Activated CD8-positive, alpha-beta memory T cell treated with anti-CD3 and anti-CD28 coated beads, Interleukin-2, amount 50 U/mL, for 48 hours (primary cell): ENCODE results near the gene ZFPM1.

ENCODE experiments used
- DNase-seq: peaks from one replicate; pipeline ENCODE4 v3.0.0-alpha.2; 2020

Gene ZFPM1

DNA sequence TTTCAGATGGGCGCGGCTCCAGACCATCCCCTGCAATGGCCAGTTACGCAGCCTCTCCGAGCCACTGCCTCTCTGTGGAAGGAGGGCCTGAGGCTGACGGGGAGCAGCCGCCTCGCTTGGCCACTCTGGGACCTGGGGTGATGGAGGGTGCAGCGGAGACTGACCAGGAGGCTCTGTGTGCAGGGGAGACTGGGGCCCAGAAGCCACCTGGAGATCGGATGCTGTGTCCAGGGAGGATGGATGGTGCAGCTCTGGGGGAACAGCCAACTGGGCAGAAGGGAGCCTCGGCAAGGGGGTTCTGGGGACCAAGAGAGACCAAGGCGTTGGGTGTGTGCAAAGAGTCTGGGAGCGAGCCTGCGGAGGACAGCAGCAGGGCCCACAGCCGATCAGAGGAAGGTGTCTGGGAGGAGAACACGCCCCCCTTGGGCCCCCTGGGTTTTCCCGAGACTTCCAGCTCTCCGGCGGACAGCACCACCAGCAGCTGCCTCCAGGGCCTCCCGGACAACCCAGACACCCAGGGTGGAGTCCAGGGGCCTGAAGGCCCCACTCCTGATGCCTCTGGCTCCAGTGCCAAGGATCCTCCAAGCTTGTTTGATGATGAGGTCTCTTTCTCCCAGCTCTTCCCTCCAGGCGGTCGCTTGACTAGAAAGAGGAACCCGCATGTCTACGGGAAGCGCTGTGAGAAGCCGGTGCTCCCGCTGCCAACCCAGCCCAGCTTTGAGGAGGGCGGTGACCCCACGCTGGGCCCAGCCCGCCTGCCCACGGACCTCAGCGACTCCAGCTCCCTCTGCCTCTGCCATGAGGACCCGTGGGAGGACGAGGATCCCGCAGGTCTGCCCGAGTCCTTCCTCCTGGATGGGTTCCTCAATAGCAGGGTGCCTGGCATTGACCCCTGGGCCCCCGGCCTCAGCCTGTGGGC lies 17.4 kb upstream of the ZFPM1 start:
- no peak for DNase-seq

DNA sequence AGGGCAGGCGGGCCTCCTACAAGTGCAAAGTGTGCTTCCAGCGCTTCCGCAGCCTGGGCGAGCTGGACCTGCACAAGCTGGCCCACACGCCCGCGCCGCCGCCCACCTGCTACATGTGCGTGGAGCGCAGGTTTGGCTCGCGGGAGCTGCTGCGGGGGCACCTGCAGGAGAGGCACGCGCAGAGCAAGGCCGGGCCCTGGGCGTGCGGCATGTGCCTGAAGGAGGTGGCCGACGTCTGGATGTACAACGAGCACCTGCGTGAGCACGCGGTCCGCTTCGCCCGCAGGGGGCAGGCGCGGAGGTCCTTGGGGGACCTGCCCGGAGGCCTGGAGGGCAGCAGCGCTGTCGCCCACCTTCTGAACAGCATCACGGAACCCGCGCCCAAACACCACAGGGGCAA lies 16.3 kb upstream of the ZFPM1 start:
- no peak for DNase-seq

DNA sequence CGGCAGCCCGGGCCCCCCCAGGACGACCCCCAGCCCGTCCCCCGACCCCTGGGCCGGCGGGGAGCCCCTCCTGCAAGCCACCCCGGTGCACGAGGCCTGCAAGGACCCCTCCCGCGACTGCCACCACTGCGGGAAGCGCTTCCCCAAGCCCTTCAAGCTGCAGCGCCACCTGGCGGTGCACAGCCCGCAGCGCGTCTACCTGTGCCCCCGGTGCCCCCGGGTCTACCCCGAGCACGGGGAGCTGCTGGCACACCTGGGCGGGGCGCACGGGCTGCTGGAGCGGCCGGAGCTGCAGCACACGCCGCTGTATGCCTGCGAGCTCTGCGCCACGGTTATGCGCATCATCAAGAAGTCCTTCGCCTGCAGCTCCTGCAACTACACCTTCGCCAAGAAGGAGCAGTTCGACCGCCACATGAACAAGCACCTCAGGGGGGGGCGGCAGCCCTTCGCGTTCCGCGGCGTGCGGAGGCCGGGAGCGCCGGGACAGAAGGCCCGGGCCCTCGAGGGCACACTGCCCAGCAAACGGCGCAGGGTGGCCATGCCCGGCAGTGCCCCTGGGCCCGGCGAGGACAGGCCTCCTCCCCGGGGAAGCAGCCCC lies 15.6 kb upstream of the ZFPM1 start:
- peak; percentile 93 for DNase-seq

DNA sequence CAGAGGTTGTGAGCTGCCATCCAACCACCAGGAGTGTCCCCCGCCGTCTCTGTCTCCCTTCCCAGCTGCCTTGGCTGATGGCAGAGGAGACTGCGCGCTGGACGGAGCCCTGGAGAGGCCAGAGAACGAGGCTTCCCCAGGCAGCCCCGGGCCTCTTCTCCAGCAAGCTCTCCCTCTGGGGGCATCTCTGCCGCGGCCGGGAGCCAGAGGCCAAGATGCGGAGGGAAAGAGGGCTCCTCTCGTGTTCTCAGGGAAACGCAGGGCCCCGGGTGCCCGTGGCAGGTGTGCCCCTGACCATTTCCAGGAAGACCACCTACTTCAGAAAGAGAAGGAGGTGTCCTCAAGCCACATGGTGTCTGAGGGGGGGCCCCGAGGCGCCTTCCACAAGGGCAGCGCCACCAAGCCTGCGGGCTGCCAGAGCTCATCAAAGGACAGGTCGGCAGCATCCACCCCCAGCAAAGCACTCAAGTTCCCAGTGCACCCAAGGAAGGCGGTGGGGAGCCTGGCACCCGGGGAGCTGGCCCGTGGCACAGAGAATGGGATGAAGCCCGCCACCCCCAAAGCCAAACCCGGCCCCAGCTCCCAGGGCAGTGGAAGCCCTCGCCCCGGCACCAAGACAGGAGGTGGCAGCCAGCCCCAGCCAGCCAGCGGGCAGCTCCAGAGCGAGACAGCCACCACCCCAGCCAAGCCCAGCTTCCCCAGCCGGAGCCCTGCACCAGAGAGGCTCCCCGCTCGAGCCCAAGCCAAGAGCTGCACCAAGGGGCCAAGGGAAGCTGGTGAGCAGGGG lies 14.8 kb upstream of the ZFPM1 start:
- DNase-seq = no peak

DNA sequence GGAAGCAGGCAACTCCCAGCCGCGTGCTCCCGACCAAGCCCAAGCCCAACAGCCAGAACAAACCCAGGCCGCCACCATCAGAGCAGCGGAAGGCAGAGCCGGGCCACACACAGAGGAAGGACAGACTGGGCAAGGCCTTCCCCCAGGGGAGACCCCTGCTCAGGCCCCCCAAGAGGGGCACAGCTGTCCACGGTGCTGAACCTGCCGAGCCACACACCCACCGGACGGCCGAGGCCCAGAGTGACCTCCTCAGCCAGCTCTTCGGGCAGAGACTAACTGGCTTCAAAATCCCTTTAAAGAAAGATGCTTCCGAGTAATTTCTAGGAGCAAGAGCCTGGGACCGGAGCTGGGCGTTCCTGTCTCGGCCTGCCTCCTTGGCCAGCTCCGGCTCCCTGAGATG lies 14.1 kb upstream of the ZFPM1 start:
- no peak for DNase-seq

DNA sequence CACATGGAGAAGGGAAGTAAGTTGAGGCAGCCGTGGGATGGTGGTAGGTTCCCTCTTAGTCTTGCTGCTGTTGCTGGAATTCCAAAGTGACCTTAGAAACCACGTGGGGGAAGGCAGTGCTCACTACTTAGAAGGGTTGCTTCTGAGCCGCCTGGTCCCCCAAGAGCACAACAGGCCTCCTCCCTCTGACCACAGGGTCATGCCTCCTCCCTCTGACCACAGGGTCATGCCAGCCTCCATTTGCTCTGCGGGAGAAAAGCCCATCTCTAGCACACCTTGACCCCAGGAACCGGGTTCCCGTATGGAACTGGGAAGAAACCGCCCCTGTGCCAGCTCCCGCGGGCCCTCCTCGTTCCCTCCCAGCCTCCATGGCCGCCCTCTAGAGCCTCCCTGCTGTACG lies 13.4 kb upstream of the ZFPM1 start:
- DNase-seq = no peak

DNA sequence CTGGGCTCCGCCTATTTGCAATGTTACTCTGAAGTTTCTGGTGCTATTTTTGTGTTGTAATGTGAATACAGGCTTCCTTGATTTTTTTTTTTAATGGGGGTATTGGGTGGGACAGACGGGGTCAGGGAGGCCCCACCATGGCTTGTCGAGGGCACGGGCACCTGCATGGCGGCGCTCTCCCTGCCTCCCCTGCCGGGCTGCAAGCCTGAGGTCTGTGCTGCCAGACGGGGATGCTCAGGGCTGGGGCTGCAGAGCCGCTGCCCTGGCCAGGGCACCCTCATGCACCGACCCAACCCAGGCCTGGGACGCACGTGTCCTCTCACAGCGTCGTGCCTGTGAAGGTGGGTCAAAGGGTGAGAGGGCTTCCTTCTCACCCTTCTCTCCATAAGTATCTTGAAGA lies 13.0 kb upstream of the ZFPM1 start:
- DNase-seq = no peak

DNA sequence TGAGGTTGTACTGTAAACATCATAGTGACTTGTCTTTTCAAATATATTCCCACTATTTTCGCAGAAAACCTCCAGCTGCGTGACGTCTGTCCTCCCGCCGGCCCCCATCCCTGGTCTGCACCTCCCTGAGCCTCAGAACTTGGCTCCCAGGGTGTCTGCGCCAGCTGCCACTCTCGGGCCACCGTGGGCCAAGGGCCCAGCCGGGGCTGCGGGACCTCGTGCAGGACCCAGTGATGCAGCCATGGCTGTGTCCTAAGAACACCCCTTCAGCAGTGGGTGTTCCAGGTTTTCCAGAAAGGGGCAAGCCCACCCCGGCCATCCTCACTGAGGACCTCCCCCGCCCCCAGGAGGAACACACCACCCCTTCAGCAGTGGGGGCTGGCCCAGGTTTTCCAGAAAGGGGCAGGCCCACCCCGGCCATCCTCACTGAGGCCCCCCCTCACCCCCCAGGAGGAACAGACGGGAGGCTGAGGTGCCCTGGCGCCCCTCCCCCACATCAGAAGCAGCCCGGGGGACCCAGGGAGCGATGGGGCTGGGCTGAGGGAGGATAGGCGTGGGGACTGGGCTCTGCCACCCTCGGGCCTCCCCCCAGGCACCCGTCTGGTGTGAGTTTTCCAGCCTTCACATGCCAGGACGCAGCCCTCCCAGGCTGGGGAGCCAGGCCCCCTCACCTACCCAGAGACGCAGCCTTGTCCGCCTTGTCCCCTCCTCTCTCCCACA lies 12.2 kb upstream of the ZFPM1 start:
- no peak for DNase-seq

DNA sequence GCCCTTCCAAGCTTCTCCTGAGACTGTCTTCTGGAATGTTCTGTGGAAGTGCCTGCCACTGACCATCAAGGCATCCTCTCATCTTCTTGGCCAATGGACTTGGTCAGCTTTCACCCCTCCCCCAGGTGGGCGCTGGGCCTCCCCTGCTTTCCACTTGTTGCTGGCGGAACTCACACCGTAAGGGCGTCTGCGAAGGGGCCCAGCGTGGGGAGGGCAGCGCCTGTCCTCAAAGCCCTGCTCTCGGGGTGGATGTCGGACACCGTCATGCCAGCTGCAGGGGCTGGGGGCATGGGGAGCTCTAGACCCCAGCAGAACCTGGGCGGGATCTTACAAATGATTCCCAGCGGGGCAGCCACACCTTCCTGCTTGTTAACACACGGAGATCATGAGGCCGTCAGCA lies 11.6 kb upstream of the ZFPM1 start:
- no peak for DNase-seq

DNA sequence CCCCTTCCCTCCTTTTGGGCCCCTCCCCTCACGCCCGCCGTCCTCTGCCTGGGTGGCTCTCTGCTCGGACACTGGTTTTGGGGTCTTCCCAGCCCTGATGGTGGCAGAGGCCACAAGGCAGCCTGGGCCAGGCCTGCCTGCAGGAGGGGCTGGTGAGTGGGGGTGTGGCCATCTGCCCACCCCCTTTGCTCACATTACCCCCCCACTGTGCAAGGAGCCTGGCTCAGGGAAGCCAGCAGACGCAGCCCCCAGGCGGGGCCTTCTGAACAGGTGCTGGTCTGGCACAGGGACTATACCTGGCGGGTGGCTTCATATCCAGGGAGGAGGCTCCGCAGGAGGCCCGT lies 10.7 kb upstream of the ZFPM1 start:
- DNase-seq = no peak

DNA sequence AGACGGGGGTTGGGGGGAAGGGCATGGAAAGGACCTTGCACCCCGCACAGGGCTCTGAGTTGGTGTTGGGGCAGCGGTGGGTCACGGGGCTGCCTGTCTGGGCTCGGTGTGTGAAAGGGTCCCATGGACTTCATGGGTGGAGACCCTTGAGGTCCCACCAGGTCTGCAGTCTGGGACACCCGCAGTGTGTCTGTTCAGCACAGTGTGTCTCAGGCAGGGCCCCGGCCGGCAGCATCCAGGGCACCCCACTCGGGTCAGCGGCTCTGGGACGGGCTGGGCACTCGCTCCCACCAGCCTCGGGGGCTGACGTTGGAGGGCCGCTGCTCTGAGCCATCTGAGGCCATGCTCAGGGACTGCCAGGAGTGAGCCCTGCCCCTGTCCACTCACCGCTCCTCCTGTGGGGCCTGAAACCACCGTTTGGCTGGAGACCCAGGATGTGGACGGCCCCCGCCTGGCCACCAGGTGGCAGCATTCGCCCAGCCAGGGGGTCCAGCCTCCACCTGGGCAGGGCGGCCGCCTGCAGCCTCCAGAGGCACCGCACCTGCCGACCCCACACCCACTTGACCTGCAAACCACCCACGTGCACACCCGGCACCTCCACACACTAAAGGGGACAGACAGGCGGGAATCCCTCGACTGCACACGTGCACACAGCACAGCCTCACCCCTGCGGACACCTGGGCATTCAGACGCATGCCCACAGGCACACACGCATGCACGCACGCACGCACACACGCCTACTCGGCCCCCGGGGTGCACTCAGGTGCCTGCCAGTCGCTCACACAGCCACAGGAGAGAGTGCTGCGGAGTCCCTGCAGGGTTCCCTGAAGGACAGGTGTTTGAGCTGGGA lies 10.1 kb upstream of the ZFPM1 start:
- peak; percentile 93 for DNase-seq

DNA sequence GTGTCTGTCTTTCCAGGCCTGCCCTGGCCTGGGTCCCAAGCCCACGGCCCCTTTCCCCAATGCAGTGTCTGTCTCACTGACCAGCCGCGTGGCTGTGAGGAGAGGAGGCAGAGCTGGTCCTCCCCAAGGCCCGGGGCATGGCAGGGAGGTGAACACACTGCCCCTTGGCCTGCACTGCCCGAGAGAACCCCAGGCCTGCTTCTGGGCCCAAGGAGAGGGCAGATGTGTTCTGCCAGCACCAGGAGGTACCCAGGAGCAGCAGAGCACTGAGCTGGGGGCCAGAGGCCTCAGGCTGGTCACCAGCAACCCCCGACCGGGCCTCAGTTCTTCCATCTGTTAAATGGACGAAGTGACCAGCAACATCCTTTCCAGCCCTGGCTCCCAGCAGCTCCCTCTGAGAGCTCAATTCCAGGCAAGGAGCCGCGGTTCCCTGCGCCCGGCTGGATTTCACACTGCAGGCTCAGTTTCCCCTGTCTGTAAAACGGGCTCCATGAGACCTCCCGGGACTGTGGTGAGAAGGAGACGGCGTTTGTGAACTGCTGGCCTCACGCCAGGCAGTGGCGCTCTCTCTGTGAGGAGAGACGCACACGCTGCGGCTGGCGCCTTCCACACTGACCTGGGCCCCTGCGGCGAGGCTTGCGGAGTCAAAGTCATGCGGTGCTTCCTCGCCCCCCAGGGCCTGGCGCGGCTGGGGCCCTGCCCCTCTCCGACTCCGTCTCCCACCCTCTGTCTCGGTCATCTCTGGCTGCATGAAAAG lies 8.1 kb upstream of the ZFPM1 start:
- DNase-seq = no peak

DNA sequence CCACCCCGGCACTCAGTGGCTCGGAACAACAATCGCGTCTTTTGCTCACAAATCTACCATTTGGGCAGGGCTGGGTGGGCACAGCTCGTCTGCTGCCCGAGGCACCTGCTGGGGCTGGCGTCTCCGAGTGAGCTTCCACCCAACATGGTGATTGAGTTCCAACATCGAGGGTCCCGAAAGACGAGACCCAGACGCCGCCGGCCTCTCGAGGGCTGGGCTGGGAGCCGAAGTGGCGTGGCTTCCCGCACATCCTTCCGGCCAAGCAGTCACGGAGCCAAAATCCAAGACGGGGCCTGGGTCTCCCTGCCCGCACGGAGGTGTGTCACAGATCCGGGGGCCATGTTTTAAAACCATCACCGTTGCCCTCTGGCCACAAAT lies 7.5 kb upstream of the ZFPM1 start:
- no peak for DNase-seq

DNA sequence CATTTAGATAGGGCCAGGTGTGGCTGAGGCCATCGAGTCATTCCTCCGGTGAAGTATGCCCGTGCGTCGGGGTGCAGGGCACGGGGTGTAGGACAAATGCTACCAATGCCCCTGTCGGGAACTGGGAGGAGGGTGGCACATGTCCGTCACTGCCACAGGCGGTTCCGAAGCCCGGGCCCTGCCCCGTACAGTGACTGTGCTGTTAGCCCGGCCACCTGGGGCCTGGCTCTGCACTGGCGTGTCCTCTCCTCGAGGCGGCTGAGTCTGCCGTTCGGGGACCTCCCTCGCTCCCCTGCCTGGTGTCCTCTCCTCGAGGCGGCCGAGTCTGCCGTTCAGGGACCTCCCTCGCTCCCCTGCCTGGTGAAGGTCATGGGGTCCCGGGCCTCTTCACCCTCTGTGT lies 7.0 kb upstream of the ZFPM1 start:
- DNase-seq = no peak

DNA sequence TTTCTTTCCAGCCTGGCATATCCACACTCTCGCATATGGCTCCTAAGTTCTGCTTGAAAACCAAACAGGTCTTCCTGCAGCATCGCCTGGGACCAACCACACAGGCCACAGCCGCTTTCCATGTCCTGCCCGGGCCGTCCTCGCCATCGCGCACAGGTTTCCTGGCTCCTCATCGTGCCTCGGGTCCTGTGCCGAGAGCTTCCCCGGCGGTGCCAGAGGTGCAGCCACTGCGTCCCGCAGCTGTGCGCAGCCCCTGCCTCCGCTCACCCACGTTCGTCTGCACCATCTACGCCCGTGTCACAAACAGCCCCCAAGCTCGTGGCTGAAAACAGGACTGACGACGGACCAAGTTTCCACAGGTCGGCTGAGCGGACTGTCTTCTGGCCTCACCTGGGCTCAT lies 6.3 kb upstream of the ZFPM1 start:
- no peak for DNase-seq

DNA sequence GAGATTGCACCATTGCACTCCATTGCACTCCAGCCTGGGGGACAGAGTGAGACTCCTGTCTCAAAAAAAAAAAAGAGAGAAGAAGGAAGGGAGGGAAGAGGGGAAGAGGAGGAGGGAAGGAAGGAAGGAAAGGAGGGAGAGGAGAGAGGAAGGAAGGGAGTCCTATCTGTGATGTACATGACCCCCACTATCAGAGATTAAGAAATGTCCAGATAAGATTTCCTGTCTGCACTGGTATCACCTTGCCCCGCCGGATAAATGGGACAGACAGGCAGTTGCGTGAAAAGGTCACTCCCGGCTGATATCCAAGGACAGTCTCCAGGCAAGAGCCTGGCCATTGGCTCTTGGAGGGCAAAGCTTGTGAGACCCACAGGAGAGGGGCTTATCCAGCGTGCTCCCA lies 5.2 kb upstream of the ZFPM1 start:
- DNase-seq = no peak

DNA sequence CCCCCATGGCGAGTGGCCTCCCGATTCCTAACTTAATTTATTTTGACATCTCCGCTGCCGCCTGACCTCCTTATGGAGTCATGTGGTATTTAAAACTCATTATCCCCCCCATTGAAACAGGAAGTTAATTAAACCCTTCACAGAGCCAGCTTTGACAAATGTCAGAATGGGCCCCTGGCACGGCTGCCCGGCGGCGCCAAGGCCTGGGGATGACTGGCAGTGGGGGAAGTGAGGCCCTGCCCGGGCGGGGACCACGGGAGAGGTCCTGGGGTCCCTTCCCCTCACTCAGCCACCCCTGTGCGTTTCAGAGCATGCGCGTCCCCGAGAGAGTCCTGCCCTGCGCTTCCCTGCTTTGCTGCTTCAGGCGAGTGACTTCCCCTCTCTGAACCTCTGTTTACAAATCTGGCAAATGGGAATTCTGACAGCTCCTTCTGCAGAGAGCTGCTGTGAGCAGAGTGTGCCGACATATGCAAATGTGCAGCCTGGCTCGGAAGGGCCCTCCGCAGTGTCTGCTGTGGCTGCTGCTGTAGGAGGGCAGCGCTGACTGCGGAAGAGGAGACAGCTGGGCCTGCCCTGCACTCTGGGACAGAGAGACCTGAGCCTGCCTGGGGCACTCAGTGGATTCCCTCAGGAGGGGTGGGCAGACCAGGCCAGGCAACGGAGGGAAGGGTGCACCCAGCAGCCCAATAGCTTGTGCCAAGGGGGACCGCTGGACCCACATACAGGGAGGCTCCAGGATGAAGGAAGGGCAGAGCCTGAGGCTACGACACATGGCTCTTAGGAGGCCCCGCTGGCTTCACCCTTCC lies 4.4 kb upstream of the ZFPM1 start:
- no peak for DNase-seq

DNA sequence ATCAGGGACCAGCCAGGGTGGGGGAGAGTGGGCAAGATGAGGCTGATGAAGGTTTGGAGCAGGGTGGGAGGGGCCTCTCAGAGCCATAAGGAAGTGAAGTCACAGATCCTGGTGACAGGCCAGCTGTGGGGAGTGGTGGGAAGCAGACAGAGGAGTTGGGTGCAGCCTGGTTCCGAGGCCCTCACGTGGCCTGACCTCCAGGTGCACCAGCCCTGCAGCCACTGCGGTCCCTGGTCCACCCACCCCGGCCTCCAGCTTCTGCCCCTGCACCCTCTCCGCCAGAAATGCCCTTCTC lies 3.9 kb upstream of the ZFPM1 start:
- DNase-seq = no peak

DNA sequence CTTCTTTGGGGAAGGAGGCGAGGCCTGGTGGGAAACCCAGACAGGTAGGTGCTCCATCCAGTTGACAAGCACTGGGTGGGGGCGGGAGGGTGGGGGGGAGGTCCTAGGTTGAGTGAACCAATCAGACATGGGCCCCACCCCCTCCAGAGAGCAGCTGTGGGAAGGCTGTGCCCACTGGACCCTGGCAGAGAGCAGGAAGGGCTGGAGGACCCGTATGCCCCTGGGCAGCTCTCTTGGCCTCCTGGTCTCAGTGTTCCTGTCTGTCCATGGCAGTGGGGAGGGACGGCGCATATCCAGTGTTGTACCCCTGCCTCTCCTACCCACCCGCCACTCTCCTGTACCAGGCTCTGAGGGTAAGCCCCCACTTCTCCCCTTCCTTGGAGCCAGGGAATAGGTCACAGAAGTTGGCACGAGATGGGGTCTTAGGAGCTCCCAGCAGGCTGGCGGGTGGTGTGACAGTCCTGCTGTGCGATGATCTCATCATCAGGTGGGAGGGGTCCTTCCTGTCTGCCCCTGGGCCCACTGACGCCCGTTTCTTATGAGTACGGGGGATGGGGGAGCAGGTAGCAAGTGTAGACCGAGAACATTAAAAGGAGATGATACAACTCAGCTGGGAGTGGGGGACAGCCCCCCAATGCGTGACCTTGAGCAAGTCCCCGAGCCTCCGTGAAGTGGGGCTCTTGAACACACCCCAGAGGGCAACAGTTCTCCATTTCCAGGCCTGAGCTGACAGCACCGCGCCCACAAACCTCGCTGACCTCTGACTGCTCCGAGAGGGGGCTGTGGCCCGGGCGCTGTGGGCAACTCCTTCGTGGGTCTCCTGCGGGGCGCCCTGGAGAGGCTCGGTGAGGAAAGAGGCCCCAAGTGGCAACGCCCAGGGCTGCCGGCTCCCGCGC lies 1.2 kb upstream of the ZFPM1 start:
- DNase-seq = no peak
